ENCODE measurements around the gene DDO. TPM values are rescaled to one million over a fixed set of nuclear protein-coding genes. Genes with fewer than 3 reads are reported as not detected.

The DDO gene
- total and polyA plus RNA-seq, 2 of the 8 experiments (the other 6 are each of a cell fraction or from before 2014, with no cell fraction given): not detected

GRCh38 chr6:110357298-110357663, 58.1 kb downstream of the DDO start:
- Histone ChIP-seq H3K4me1 (replicated peaks in 1 of 4; ENCODE audit: control insufficient read depth in 3 of 4, insufficient read depth in 4 of 4, low read length in 3 of 4) (peaks cover 13 to 27% (median 23%) of the 10 kb centered on the region in 4 experiments), H3K9me3 (ENCODE audit: insufficient read depth in 2 of 2, low read depth in 1 of 2, low read length in 1 of 2) (no peaks in the 10 kb centered on the region), H2BK20ac (ENCODE audit: low read length) (no peak overlapping the region), H4K8ac (ENCODE audit: extremely low read depth, insufficient read depth, low read length) (no peak overlapping the region; the same call in 1 of the 2 replicates), H3K27ac (ENCODE audit: low read depth, low read length) (no peak overlapping the region), H3K4me2 (ENCODE audit: insufficient read depth in 1 of 2, low read depth in 2 of 2, low read length in 2 of 2) (peak overlapping the region; percentile 73 to 88), H2AFZ (ENCODE audit: low read length) (peak overlapping the region; percentile 95), H3K18ac (ENCODE audit: extremely low read depth, low read length) (0 out of 2 replicates have a peak overlapping the region, but pooled peaks have one; percentile 1), H3K14ac (ENCODE audit: insufficient read length) (no peak overlapping the region), H2BK15ac (ENCODE audit: low read length) (no peak overlapping the region), H2BK12ac (ENCODE audit: low read depth, low read length) (peak overlapping the region; percentile 78), H3K9ac (replicated peaks in 1 of 4; ENCODE audit: extremely low read depth in 1 of 4, low read depth in 3 of 4, low read length in 3 of 4) (no peak overlapping the region), H3K36me3 (ENCODE audit: control insufficient read depth in 2 of 4, insufficient read depth in 4 of 4, low read length in 3 of 4) (no peaks in the 10 kb centered on the region), H2BK5ac (ENCODE audit: low read depth, low read length) (no peak overlapping the region), H2AK5ac (ENCODE audit: low read depth, low read length) (no peak overlapping the region), H3K23ac (ENCODE audit: insufficient read length) (no peak overlapping the region), H2BK120ac (replicated peaks; ENCODE audit: low read depth, low read length) (no peak overlapping the region), H4K91ac (replicated peaks; ENCODE audit: insufficient read length, low read length) (peak overlapping the region; percentile 58), H3K23me2 (ENCODE audit: low read depth, low read length) (peaks cover 4% of the 10 kb centered on the region; the same call in 1 of the 2 replicates), H4K20me1 (replicated peaks in 1 of 2; ENCODE audit: control insufficient read depth in 1 of 2, insufficient read depth in 2 of 2, low read length in 2 of 2) (no peaks in the 10 kb centered on the region), H3K4me3 (ENCODE audit: extremely low read depth in 1 of 4, insufficient read depth in 2 of 4, low read depth in 3 of 4, low read length in 4 of 4) (peak overlapping the region; percentile 40 to 67 (median 64)), H3K27me3 (replicated peaks in 1 of 4; ENCODE audit: control insufficient read depth in 3 of 4, extremely low read depth in 1 of 4, insufficient read depth in 3 of 4, low read length in 3 of 4) (peaks cover 8 to 24% (median 18%) of the 10 kb centered on the region in 4 experiments), H4K5ac (ENCODE audit: insufficient read length, low read depth, low read length) (no peak overlapping the region), H3K4ac (replicated peaks; ENCODE audit: insufficient read length, low read depth, low read length) (no peak overlapping the region), H3K79me2 (ENCODE audit: control insufficient read depth in 1 of 2, insufficient read depth in 2 of 2, low read length in 2 of 2) (no peaks in the 10 kb centered on the region), H3K56ac (replicated peaks; ENCODE audit: insufficient read length, low read depth, low read length) (no peak overlapping the region), H3K79me1 (ENCODE audit: low read depth, low read length) (no peaks in the 10 kb centered on the region)
- FAIRE-seq: no peak
- CTCF ChIA-PET (ENCODE audit: partially characterized antibody): no interaction called here
- DNase-seq (ENCODE audit: low read depth in 1 of 2, low spot score in 2 of 2): no peak
- WGBS, 2 experiments (ENCODE audit: extremely low coverage in 1 of 2, insufficient coverage in 1 of 2, insufficient read length in 1 of 2, insufficient replicate concordance in 2 of 2, low coverage in 1 of 2, low lambda C conversion rate in 2 of 2, missing lambda C conversion rate in 1 of 2): 48% methylated on average over 14 of the region's 14 CpGs; no CpG with 5 or more reads in 1 of the 2 experiments
- POLR2A ChIA-PET (ENCODE audit: partially characterized antibody): no interaction called here
- no peak for TF ChIP-seq JUN (IDR thresholded peaks at IDR 0.05; ENCODE audit: low read depth, low read length)
- no peak for TF ChIP-seq CHD1 (IDR thresholded peaks at IDR 0.05; ENCODE audit: low read depth, low read length)
- no peak for TF ChIP-seq EZH2 (IDR thresholded peaks at IDR 0.05; ENCODE audit: low read depth, low read length, severe bottlenecking)
- no peak for TF ChIP-seq GTF2F1 (IDR thresholded peaks at IDR 0.05; ENCODE audit: borderline replicate concordance, low read depth, low read length)
- TF ChIP-seq HDAC2 (IDR thresholded peaks at IDR 0.05; ENCODE audit: borderline replicate concordance in 1 of 2, low read depth in 2 of 2, low read length in 2 of 2): no peak
- TF ChIP-seq TAF7 (optimal IDR thresholded peaks at IDR 0.05; ENCODE audit: borderline replicate concordance, low read depth, low read length): no peak
- no peak for TF ChIP-seq PHF8 (conservative IDR thresholded peaks at IDR 0.05; ENCODE audit: low read depth, low read length)
